Measurements from ENCODE around the gene ATXN10. TPM values are rescaled to one million over a fixed set of nuclear protein-coding genes. Genes with fewer than 3 reads are reported as not detected.

ATXN10 gene
- total and polyA plus RNA-seq, 2 of the 8 experiments (the other 6 are each of a cell fraction or from before 2014, with no cell fraction given): 134 to 210 TPM

- Histone ChIP-seq H2BK15ac (ENCODE audit: low read length) (no peak overlapping the region), H2AK5ac (ENCODE audit: low read depth, low read length) (no peak overlapping the region), H3K23me2 (ENCODE audit: low read depth, low read length) (no peaks in the 10 kb centered on the region), H3K27ac (ENCODE audit: low read depth, low read length) (no peak overlapping the region), H2BK20ac (ENCODE audit: low read length) (no peak overlapping the region), H3K79me2 (ENCODE audit: control insufficient read depth in 1 of 2, insufficient read depth in 2 of 2, low read length in 2 of 2) (no peaks in the 10 kb centered on the region), H2BK120ac (replicated peaks; ENCODE audit: low read depth, low read length) (no peak overlapping the region), H3K14ac (ENCODE audit: insufficient read length) (no peak overlapping the region), H3K27me3 (replicated peaks in 1 of 4; ENCODE audit: control insufficient read depth in 3 of 4, extremely low read depth in 1 of 4, insufficient read depth in 3 of 4, low read length in 3 of 4) (no peaks in the 10 kb centered on the region), H3K9me3 (ENCODE audit: insufficient read depth in 2 of 2, low read depth in 1 of 2, low read length in 1 of 2) (no peaks in the 10 kb centered on the region), H4K5ac (ENCODE audit: insufficient read length, low read depth, low read length) (no peak overlapping the region), H2AFZ (ENCODE audit: low read length) (no peak overlapping the region), H3K4me2 (ENCODE audit: insufficient read depth in 1 of 2, low read depth in 2 of 2, low read length in 2 of 2) (no peak overlapping the region), H3K9ac (replicated peaks in 1 of 4; ENCODE audit: extremely low read depth in 1 of 4, low read depth in 3 of 4, low read length in 3 of 4) (no peak overlapping the region), H3K79me1 (ENCODE audit: low read depth, low read length) (no peaks in the 10 kb centered on the region; the same call in 1 of the 2 replicates), H2BK12ac (ENCODE audit: low read depth, low read length) (no peak overlapping the region), H3K56ac (replicated peaks; ENCODE audit: insufficient read length, low read depth, low read length) (no peak overlapping the region), H3K36me3 (ENCODE audit: control insufficient read depth in 2 of 4, insufficient read depth in 4 of 4, low read length in 3 of 4) (peaks cover 0 to 7% (median 0%) of the 10 kb centered on the region in 4 experiments; a peak in 1 of 8 replicates), H4K20me1 (replicated peaks in 1 of 2; ENCODE audit: control insufficient read depth in 1 of 2, insufficient read depth in 2 of 2, low read length in 2 of 2) (peaks cover 0 to 4% of the 10 kb centered on the region in 2 experiments), H3K4me3 (ENCODE audit: extremely low read depth in 1 of 4, insufficient read depth in 2 of 4, low read depth in 3 of 4, low read length in 4 of 4) (no peak overlapping the region), H4K91ac (replicated peaks; ENCODE audit: insufficient read length, low read length) (no peak overlapping the region), H3K4ac (replicated peaks; ENCODE audit: insufficient read length, low read depth, low read length) (no peak overlapping the region), H3K18ac (ENCODE audit: extremely low read depth, low read length) (no peak overlapping the region), H4K8ac (ENCODE audit: extremely low read depth, insufficient read depth, low read length) (no peak overlapping the region), H3K4me1 (replicated peaks in 1 of 4; ENCODE audit: control insufficient read depth in 3 of 4, insufficient read depth in 4 of 4, low read length in 3 of 4) (peaks cover 0 to 8% (median 2%) of the 10 kb centered on the region in 4 experiments; a peak in 3 of 7 replicates), H2BK5ac (ENCODE audit: low read depth, low read length) (no peak overlapping the region), H3K23ac (ENCODE audit: insufficient read length) (no peak overlapping the region)
- ChIA-PET CTCF (ENCODE audit: partially characterized antibody) (interaction anchor here (0.7 to 0.9 kb wide), 2 partner anchors 78 to 111 kb away, joined by 3 to 4 read pairs; no protein-coding TSS in a partner anchor), POLR2A (ENCODE audit: partially characterized antibody) (no interaction called here)
- DNase-seq (ENCODE audit: low read depth in 1 of 2, low spot score in 2 of 2): no peak
- FAIRE-seq: no peak
- WGBS, 2 experiments (ENCODE audit: extremely low coverage in 1 of 2, insufficient coverage in 1 of 2, insufficient read length in 1 of 2, insufficient replicate concordance in 2 of 2, low coverage in 1 of 2, low lambda C conversion rate in 2 of 2, missing lambda C conversion rate in 1 of 2): 87% methylated on average over 2 of the region's 2 CpGs; no CpG with 5 or more reads in 1 of the 2 experiments
- no peak for TF ChIP-seq CHD2 (IDR thresholded peaks at IDR 0.05; ENCODE audit: low read length)
- TF ChIP-seq SAP30 (IDR thresholded peaks at IDR 0.05; ENCODE audit: insufficient read depth, insufficient replicate concordance, low read length): no peak
- no peak for TF ChIP-seq TAF7 (optimal IDR thresholded peaks at IDR 0.05; ENCODE audit: borderline replicate concordance, low read depth, low read length)
- no peak for TF ChIP-seq ATF2 (IDR thresholded peaks at IDR 0.05; ENCODE audit: low read length)
- TF ChIP-seq KDM1A (IDR thresholded peaks at IDR 0.05; ENCODE audit: borderline replicate concordance, low read length): no peak
- TF ChIP-seq KDM5A (IDR thresholded peaks at IDR 0.05; ENCODE audit: low read length): no peak
- no peak for TF ChIP-seq PHF8 (conservative IDR thresholded peaks at IDR 0.05; ENCODE audit: low read depth, low read length)
- no peak for TF ChIP-seq KDM4A (IDR thresholded peaks at IDR 0.05; ENCODE audit: low read depth, low read length, severe bottlenecking)
- no peak for TF ChIP-seq YY1 (IDR thresholded peaks at IDR 0.05; ENCODE audit: low read depth, low read length)
- TF ChIP-seq TEAD4 (IDR thresholded peaks at IDR 0.05; ENCODE audit: low read depth, low read length): no peak
- no peak for TF ChIP-seq CHD1 (IDR thresholded peaks at IDR 0.05; ENCODE audit: low read depth, low read length)
- TF ChIP-seq RXRA (IDR thresholded peaks at IDR 0.05; ENCODE audit: insufficient read depth, low read depth, low read length): no peak
- TF ChIP-seq EZH2 (IDR thresholded peaks at IDR 0.05; ENCODE audit: low read depth, low read length, severe bottlenecking): no peak
These were observed 80.4 kb downstream of the ATXN10 start for GRCh38 chr22:45752036-45752435.

All from H1 (cell line).